ENCODE data around the gene SEMA6B. TPM values are rescaled to one million over a fixed set of nuclear protein-coding genes. Genes with fewer than 3 reads are reported as not detected.

Gene SEMA6B
- polyA plus RNA-seq, 1 of the 3 experiments (the other 2 are of a cell fraction): 3.7 TPM

DNA sequence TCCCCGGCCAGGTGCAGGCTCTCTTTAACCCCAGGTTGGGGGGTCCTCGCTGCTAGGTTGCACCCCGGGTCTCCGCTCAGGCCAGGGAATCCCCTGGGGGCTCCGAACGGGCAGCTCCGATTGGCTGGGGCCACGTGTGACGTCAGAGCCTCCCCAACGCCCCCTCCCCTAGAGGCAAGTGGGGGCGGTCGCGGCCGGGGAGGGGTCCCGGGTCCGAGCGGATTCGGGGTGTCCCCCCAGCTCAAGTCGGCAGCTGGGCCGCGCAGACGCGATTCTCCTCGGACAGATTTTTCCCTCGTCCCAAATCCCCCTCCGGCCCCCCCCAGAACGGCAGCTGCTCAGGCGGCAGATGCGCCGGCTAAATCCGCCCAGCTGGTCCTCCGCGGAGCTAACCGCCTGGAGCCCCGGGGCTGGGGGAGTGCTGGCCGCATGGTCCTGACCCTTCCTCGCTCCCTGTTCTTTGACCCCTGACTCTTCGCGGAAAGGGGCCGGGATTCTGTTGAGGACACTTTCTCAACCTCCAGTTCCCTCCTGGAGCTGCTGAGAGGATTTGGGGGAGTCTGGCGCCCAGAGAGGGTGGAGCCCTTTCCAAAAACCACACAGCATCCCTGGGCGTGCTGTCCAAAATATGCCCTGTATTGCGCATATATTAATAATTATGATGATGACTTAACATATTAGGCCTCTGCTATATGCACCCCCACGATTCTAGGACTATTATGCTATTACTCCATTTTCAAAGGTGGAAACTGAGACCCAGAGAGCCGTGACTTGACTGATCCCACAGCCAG lies 25.4 kb upstream of the SEMA6B start:
- CTCF ChIA-PET: interaction anchor here (0.6 to 5.8 kb wide), 9 partner anchors 8 to 734 kb away, joined by 4 to 47 read pairs (median 8); no protein-coding TSS in a partner anchor

More for the DNA sequence above, 25.4 kb upstream of the SEMA6B start:
- no peak overlapping the region for H2AFZ ChIP-seq (ENCODE audit: low read depth)
- peak overlapping the region; percentile 50 to 60 for H3K4me3 ChIP-seq (ENCODE audit: low read depth in 2 of 2, low read length in 1 of 2)
- peak overlapping the region; percentile 86 for H3K4me2 ChIP-seq
- no peaks in the 10 kb centered on the region for H3K79me2 ChIP-seq (ENCODE audit: insufficient read depth)
- DNase-seq: peak; percentile 79
- no peak for TF ChIP-seq RCOR1 (IDR thresholded peaks at IDR 0.05; ENCODE audit: low read length)
- TF ChIP-seq USF1 (IDR thresholded peaks at IDR 0.05; ENCODE audit: borderline replicate concordance, low read depth): no peak
- TF ChIP-seq GATA2 (CRISPR knock-in tag; IDR thresholded peaks at IDR 0.05): no peak
- no peak for TF ChIP-seq TEAD4 (IDR thresholded peaks at IDR 0.05; ENCODE audit: borderline replicate concordance, insufficient read depth)
- no peak for TF ChIP-seq NRF1 (IDR thresholded peaks at IDR 0.05; ENCODE audit: low read depth, low read length)
- TF ChIP-seq RAD21 (IDR thresholded peaks at IDR 0.05; ENCODE audit: low read length): no peak
- TF ChIP-seq MXI1 (IDR thresholded peaks at IDR 0.05; ENCODE audit: low read depth, low read length): no peak
- TF ChIP-seq, protein P1, sequence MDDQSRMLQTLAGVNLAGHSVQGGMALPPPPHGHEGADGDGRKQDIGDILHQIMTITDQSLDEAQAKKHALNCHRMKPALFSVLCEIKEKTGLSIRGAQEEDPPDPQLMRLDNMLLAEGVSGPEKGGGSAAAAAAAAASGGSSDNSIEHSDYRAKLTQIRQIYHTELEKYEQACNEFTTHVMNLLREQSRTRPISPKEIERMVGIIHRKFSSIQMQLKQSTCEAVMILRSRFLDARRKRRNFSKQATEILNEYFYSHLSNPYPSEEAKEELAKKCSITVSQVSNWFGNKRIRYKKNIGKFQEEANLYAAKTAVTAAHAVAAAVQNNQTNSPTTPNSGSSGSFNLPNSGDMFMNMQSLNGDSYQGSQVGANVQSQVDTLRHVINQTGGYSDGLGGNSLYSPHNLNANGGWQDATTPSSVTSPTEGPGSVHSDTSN (IDR thresholded peaks at IDR 0.05): no peak
- TF ChIP-seq SMC3 (IDR thresholded peaks at IDR 0.05; ENCODE audit: low read depth, low read length): no peak
- no peak for TF ChIP-seq IRF3 (IDR thresholded peaks at IDR 0.05; ENCODE audit: low read depth, low read length)
- TF ChIP-seq MEF2A (IDR thresholded peaks at IDR 0.05; ENCODE audit: borderline replicate concordance, low read depth): no peak
- TF ChIP-seq, protein P2, sequence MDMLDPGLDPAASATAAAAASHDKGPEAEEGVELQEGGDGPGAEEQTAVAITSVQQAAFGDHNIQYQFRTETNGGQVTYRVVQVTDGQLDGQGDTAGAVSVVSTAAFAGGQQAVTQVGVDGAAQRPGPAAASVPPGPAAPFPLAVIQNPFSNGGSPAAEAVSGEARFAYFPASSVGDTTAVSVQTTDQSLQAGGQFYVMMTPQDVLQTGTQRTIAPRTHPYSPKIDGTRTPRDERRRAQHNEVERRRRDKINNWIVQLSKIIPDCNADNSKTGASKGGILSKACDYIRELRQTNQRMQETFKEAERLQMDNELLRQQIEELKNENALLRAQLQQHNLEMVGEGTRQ (IDR thresholded peaks at IDR 0.05; ENCODE audit: borderline replicate concordance, low read depth, low read length): no peak
- H3K9me2 ChIP-seq: no peaks in the 10 kb centered on the region
- H3K36me3 ChIP-seq (replicated peaks in 1 of 2; ENCODE audit: control insufficient read depth in 1 of 2, insufficient read depth in 2 of 2, low read length in 1 of 2): no peaks in the 10 kb centered on the region
- peaks cover 14% of the 10 kb centered on the region for H3F3A ChIP-seq (replicated peaks; ENCODE audit: insufficient read depth)
- H3K9ac ChIP-seq: no peak overlapping the region
- 4% methylated on average over 25 of the region's 45 CpGs for WGBS (ENCODE audit: low lambda C conversion rate)
- no peaks in the 10 kb centered on the region for H4K20me1 ChIP-seq (ENCODE audit: insufficient read depth)
- H3K9me3 ChIP-seq: no peaks in the 10 kb centered on the region
- peaks cover 0 to 8% of the 10 kb centered on the region in 2 experiments; a peak in 1 of 4 replicates for H3K4me1 ChIP-seq (ENCODE audit: control insufficient read depth in 1 of 2, insufficient read depth in 2 of 2, low read depth in 1 of 2, low read length in 1 of 2)
- POLR2A ChIA-PET: no interaction called here
- no peak overlapping the region for H3K27ac ChIP-seq (ENCODE audit: low read depth in 2 of 2, low read length in 1 of 2)
- H3K27me3 ChIP-seq (ENCODE audit: insufficient read depth): peaks cover 15% of the 10 kb centered on the region; the same call in 1 of the 2 replicates
